Heart right ventricle (tissue), 16 donors: ENCODE data around the gene SVOP. TPM values are rescaled to one million over a fixed set of nuclear protein-coding genes. Genes with fewer than 3 reads are reported as not detected.
"Not testable (repeated sequence)": the region's sequence is repeated elsewhere in the genome, so short reads cannot be mapped to it uniquely, and the experiment has no call there.

Experiments used
- ATAC-seq, 8 donors: fragments of 200-7000 bp; cut with Tn5 transposase; one replicate each; pipeline ENCODE4 v1.9.1; 2020; ENCODE audit warnings: mild to moderate bottlenecking in 8 of 8, moderate library complexity in 8 of 8, moderate number of reproducible peaks in 1 of 8
- DNase-seq, 2 donors: peaks; one replicate each; pipeline ENCODE4 v3.0.0-alpha.2; 2020
- H3K27ac ChIP-seq, 10 donors: fragments of 200-600 bp; sonication (generic) in 2 of 10; one replicate each; pipeline versions ENCODE4 v1.5.0 to v1.8.0; 2020 to 2022; ENCODE audit warnings: mild to moderate bottlenecking in 3 of 10
- H3K27me3 ChIP-seq, 7 donors: fragments of 200-600 bp; one replicate each; pipeline ENCODE4 v1.8.0; 2021 to 2022; ENCODE audit warnings: mild to moderate bottlenecking in 2 of 7
- H3K36me3 ChIP-seq, 9 donors: fragments of 200-600 bp; sonication (generic) in 1 of 9; one replicate each; pipeline versions ENCODE4 v1.5.0 to v1.8.0; 2020 to 2022; ENCODE audit warnings: mild to moderate bottlenecking in 2 of 9
- H3K4me1 ChIP-seq, 9 donors: fragments of 200-600 bp; sonication (generic) in 1 of 9; one replicate each; pipeline versions ENCODE4 v1.5.0 to v1.8.0; 2020 to 2022; ENCODE audit warnings: mild to moderate bottlenecking in 4 of 9
- H3K4me3 ChIP-seq, 10 donors: fragments of 200-600 bp; sonication (generic) in 2 of 10; one replicate each; pipeline versions ENCODE4 v1.5.0 to v1.8.0; 2020 to 2022; ENCODE audit warnings: mild to moderate bottlenecking in 7 of 10, moderate library complexity in 2 of 10
- H3K9me3 ChIP-seq, 11 donors: fragments of 200-600 bp in 10 of 11; sonication (generic) in 2 of 11; one replicate each; pipeline versions ENCODE4 v1.5.0 to v1.8.0; 2013 to 2022; ENCODE audit warnings: mild to moderate bottlenecking in 2 of 11, control low read depth in 1 of 11, moderate library complexity in 1 of 11
- WGBS, 2 donors: extraction: QIAGEN DNeasy Blood & Tissue Kit; methylation state at CpG; one replicate each; pipeline ENCODE4 v1.1.7; 2013; ENCODE audit warnings: inconsistent platforms in 1 of 2; 5-methylcytosine and 5-hydroxymethylcytosine counted together
- intact Hi-C, 10 donors: fragments of 100-400 bp; cut with DNase I; formaldehyde crosslinking; loops; one replicate each; pipeline versions ENCODE4 v1.11.1 to v1.14.2; 2022
- polyA plus RNA-seq, 2 donors: library from polyadenylated mRNA; stranded (reverse); fragments of 200-250 nt; gene quantifications; one replicate each; pipeline ENCODE4 v1.2.3, GENCODE V29; 2013
- total RNA-seq, 10 donors: library from RNA; stranded (reverse); fragmentation: NEBNext Ultra II Directional in 3 of 10; extraction: Animal tissue kit (Norgen Biotek cat#: 25700) in 3 of 10; gene quantifications; one replicate each; pipeline versions ENCODE4 v1.2.1 to v1.2.4, GENCODE V29; 2021 to 2023
- TF ChIP-seq, protein P1 (sequence below), 9 donors: fragments of 200-600 bp; sonication (generic) in 2 of 9; IDR thresholded peaks; one replicate each; pipeline versions ENCODE4 v1.5.0 to v1.8.0; 2021 to 2022; ENCODE audit warnings: antibody characterized with exemption in 9 of 9, mild to moderate bottlenecking in 5 of 9, moderate library complexity in 1 of 9
- donor health status: Arrhythmogenic right ventricular cardiomyopathy.
- donor health status: ischemic (EF 13 %, LVEDD 7.1; RV severe dilation, severe dysfunction).
- donor health status: healthy with polysubstance abuse.
- donor health status: DM: no; HTN: yes; CAD: no.
- donor health status: DM: no; HTN: no; CAD: no.
- donor health status: ischemic (EF 25% LVEDD 6.9; RV normal size, moderate dysfunction).
- donor health status: ischemic (EF 25% LVEDD 5.7; RV mildly dilated, moderate dysfunction).
- donor health status: healthy.
- donor health status: DM: yes; HTN: yes; CAD: no.
- donor health status: Ischemic cardiomyopathy.
- donor health status: ischemic (EF 35%, LVEDD 5.7; RV mildly dilated, moderate dysfunction).
- donor health status: nonischemic (EF 11% LVEDD 7.7; RV severe dilation, severe dysfunction).
- donor health status: DM: yes; HTN: yes; CAD: no.
- donor health status: PGD.
- donor health status: ischemic (EF 29% LVEDD 5.4; RV normal size, mild dysfunction).
- donor health status: nonischemic (EF 23%, LVEDD 6.1; RV moderate dilation, normal function).

SVOP gene
- total and polyA plus RNA-seq, 12 donors = 0.17 to 2.8 (median 2.0) TPM

DNA sequence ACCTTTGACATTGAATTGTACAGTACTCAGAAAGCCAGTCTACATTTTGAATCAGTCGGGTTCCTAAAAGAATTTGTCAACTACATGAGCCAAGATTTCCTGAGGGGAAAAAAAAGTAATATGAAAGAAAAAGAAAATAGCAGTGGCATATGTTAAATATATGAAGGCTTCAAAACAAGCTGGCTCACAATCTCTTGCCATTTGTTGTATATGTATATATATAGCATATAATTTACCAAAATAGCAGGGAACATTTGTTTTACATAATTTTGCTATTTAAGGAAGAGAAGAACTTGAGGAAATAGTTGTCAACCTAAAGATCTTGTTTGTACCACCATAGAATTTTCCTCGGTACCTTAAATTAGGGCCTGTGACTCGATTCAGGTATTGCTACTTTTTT is 16.9 kb downstream of the SVOP start:
- WGBS, 2 donors = 67 to 83% methylated on average over 3 of the region's 3 CpGs
- intact Hi-C loops = no loop called here
- ATAC-seq = no peak
- Histone ChIP-seq H3K36me3 (no peaks in the 10 kb centered on the region), H3K4me3 (no peak overlapping the region), H3K4me1 (no peaks in the 10 kb centered on the region), H3K9me3 (no peaks in the 10 kb centered on the region), H3K27me3 (no peaks in the 10 kb centered on the region), H3K27ac (no peak overlapping the region)
- TF ChIP-seq, protein P1, sequence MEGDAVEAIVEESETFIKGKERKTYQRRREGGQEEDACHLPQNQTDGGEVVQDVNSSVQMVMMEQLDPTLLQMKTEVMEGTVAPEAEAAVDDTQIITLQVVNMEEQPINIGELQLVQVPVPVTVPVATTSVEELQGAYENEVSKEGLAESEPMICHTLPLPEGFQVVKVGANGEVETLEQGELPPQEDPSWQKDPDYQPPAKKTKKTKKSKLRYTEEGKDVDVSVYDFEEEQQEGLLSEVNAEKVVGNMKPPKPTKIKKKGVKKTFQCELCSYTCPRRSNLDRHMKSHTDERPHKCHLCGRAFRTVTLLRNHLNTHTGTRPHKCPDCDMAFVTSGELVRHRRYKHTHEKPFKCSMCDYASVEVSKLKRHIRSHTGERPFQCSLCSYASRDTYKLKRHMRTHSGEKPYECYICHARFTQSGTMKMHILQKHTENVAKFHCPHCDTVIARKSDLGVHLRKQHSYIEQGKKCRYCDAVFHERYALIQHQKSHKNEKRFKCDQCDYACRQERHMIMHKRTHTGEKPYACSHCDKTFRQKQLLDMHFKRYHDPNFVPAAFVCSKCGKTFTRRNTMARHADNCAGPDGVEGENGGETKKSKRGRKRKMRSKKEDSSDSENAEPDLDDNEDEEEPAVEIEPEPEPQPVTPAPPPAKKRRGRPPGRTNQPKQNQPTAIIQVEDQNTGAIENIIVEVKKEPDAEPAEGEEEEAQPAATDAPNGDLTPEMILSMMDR (IDR thresholded peaks at IDR 0.05) = no peak
- no peak for DNase-seq

DNA sequence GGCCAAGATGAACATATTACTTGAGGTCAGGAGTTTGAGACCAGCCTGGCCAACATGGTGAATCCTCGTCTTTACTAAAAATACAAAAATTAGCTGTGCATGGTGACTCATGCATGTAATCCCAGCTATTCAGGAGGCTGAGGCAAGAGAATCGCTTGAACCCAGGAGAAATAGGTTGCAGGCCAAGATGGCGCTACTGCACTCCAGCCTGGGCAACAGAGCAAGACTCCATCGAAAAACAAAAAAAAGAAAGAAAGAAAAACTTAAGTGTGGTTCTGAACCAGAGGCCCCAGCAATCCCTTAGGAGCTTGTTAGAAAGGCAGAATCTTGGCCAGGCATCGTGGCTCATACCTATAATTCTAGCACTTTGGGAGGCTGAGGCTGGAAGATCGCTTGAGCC is 24.5 kb downstream of the SVOP start:
- no peak for ATAC-seq
- Histone ChIP-seq H3K27ac (no peak overlapping the region), H3K4me1 (no peaks in the 10 kb centered on the region), H3K9me3 (peaks cover 0 to 5% (median 0%) of the 10 kb centered on the region in 11 donors), H3K4me3 (no peak overlapping the region), H3K36me3 (no peaks in the 10 kb centered on the region), H3K27me3 (no peaks in the 10 kb centered on the region)
- WGBS, 2 donors = 89 to 92% methylated on average over 6 of the region's 6 CpGs
- TF ChIP-seq, protein P1 (IDR thresholded peaks at IDR 0.05) = no peak
- DNase-seq = no peak
- intact Hi-C loops = no loop called here

DNA sequence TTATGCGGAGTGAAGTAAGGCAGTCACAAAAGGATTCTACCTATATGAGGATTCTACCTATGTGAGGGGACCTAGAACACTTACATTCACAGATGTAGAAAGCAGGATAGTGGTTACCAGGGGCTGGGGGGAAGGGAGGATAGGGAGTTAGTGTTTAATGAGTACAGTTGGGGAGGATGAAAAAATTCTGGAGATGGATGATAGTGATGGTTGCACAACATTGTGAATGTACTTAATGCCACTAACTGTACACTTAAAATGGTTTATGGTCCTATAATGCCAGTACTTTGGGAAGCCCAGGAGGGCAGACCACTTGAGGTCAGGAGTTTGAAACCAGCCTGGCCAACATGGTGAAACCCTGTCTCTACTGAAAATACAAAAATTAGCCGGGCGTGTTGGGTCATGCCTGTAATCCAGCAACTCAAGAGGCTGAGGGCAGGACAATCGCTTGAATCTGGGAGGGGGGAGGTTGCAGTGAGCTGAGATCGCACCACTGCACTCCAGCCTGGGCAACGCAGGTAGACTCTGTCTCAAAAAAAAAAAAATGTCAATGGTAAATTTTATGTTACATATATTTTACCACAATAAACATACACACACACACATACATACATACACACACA is 25.4 kb downstream of the SVOP start:
- 87 to 97% methylated on average over 6 of the region's 6 CpGs for WGBS, 2 donors
- TF ChIP-seq, protein P1 (IDR thresholded peaks at IDR 0.05) = no peak
- Histone ChIP-seq H3K36me3 (no peaks in the 10 kb centered on the region), H3K9me3 (peaks cover 0 to 5% (median 0%) of the 10 kb centered on the region in 11 donors), H3K27ac (no peak overlapping the region), H3K4me1 (no peaks in the 10 kb centered on the region), H3K4me3 (no peak overlapping the region), H3K27me3 (no peaks in the 10 kb centered on the region)
- intact Hi-C loops = no loop called here
- DNase-seq (no peak), ATAC-seq (no peak)

DNA sequence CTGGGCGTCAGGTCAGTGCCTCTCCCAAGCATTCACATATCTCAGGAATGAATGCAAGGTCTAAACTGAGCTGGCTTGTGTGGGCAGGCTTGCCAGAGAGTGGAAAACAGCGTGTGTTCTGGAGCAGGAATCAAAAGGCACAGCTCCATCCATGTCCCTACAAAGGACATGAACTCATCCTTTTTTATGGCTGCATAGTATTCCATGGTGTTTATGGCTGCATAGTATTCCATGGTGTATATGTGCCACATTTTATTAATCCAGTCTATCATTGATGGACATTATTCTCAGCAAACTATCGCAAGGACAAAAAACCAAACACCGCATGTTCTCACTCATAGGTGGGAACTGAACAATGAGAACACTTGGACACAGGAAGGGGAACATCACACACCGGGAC is 30.8 kb downstream of the SVOP start:
- ATAC-seq, H3K27ac ChIP-seq, DNase-seq, H3K4me3 ChIP-seq, H3K36me3 ChIP-seq, H3K4me1 ChIP-seq, intact Hi-C loops, H3K27me3 ChIP-seq, H3K9me3 ChIP-seq: not testable (repeated sequence)
- WGBS, 2 donors = 54% methylated on average over 5 of the region's 5 CpGs

DNA sequence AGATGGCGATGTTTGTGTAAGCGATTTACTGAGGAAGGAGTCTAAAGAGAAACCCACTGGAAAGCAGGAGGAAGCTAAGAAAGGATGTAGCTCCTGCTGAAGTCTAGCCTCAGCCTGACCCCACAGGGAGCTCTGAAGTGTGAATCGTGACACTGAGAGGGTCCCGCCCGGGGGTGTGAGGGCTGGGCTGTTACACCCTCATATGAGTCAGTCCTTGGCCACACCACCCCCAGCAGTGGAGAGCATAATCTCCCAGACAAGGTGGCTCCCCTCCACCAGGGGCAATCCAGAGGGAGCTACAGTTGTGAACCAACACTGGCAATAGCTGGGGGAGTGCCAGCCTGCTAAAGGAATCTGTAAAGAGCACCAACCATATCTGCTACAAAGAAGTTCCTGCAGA is 31.5 kb downstream of the SVOP start:
- Histone ChIP-seq H3K4me1 (no peaks in the 10 kb centered on the region), H3K9me3 (no peaks in the 10 kb centered on the region), H3K27ac (no peak overlapping the region), H3K27me3 (peaks cover 0 to 6% (median 0%) of the 10 kb centered on the region in 7 donors), H3K36me3 (no peaks in the 10 kb centered on the region), H3K4me3 (no peak overlapping the region)
- DNase-seq = no peak
- WGBS, 2 donors = 31 to 33% methylated on average over 5 of the region's 5 CpGs
- intact Hi-C loops = no loop called here
- TF ChIP-seq, protein P1 (IDR thresholded peaks at IDR 0.05) = no peak
- ATAC-seq = no peak
